Measurements from ENCODE around the gene BTN1A1. TPM values are rescaled to one million over a fixed set of nuclear protein-coding genes. Genes with fewer than 3 reads are reported as not detected.

The BTN1A1 gene
- total RNA-seq (not detected), polyA plus RNA-seq (not detected)
- long read RNA-seq, donor 1: 0 reads
- long read RNA-seq, donor 2, partial matches to known transcripts: 0 of 1 reads
- long read RNA-seq, donor 2, other reads (novel, unspliced or antisense): 1 of 1 reads

GRCh38 chr6:26500102-26500501 is at the start of gene BTN1A1:
Gene BTN1A1 (plus strand): TSS chr6:26500303. CDS start chr6:26501287, 984 bp downstream.
- H3K27ac ChIP-seq (ENCODE audit: low read depth in 1 of 2, low read length in 2 of 2): no peak within 1 kb of the TSS
- ATAC-seq (ENCODE audit: low FRiP score): no peak
- DNase-seq: no peak
- 80 to 89% methylated on average over 2 of the region's 2 CpGs for WGBS, 2 donors
- intact Hi-C loops (cut with DNase I): no loop called here
- H3K9me3 ChIP-seq (ENCODE audit: control insufficient read depth, low read length): no peaks in the 10 kb centered on the region
- no peaks in the 10 kb centered on the region for H3K27me3 ChIP-seq (ENCODE audit: control insufficient read depth in 1 of 2, insufficient read depth in 2 of 2, low read length in 1 of 2)
- H3K4me1 ChIP-seq (ENCODE audit: control insufficient read depth in 1 of 2, insufficient read depth in 2 of 2, low read length in 2 of 2): no peaks in the 10 kb centered on the region
- no peaks in the 10 kb centered on the region for H3K36me3 ChIP-seq (ENCODE audit: control insufficient read depth in 1 of 2, insufficient read depth in 2 of 2, low read length in 1 of 2)
- no peak within 1 kb of the TSS for H3K4me3 ChIP-seq (ENCODE audit: low read length in 2 of 2)

DNA sequence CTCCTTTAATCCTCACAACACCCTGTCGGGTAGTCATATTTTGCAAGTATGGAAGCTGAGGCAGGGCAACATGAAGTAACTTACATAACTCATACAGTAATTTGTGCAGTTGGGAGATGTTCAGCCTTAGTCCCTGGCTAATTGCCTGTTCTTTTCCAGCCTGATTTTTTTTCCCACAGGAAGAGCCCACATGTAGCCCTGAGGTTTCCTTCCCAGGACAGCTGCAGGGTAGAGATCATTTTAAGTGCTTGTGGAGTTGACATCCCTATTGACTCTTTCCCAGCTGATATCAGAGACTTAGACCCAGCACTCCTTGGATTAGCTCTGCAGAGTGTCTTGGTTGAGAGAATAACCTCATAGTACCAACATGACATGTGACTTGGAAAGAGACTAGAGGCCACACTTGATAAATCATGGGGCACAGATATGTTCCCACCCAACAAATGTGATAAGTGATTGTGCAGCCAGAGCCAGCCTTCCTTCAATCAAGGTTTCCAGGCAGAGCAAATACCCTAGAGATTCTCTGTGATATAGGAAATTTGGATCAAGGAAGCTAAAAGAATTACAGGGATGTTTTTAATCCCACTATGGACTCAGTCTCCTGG is 47.4 kb upstream of the BTN1A1 start:
- no peaks in the 10 kb centered on the region for H3K36me3 ChIP-seq (ENCODE audit: control insufficient read depth in 1 of 2, insufficient read depth in 2 of 2, low read length in 1 of 2)
- intact Hi-C loops (cut with DNase I): loop anchor here in 1 of 2 donors (5.0 kb wide), 1 partner anchor 35 kb away; no protein-coding TSS in a partner anchor
- 77 to 86% methylated on average over 1 of the region's 1 CpG for WGBS, 2 donors

GRCh38 chr6:26454631-26455030 is 45.5 kb upstream of the BTN1A1 start:
- ATAC-seq (ENCODE audit: low FRiP score) (no peak), DNase-seq (no peak)
- Histone ChIP-seq H3K27ac (ENCODE audit: low read depth in 1 of 2, low read length in 2 of 2) (no peak overlapping the region), H3K27me3 (ENCODE audit: control insufficient read depth in 1 of 2, insufficient read depth in 2 of 2, low read length in 1 of 2) (no peaks in the 10 kb centered on the region), H3K9me3 (ENCODE audit: control insufficient read depth, low read length) (no peaks in the 10 kb centered on the region), H3K36me3 (ENCODE audit: control insufficient read depth in 1 of 2, insufficient read depth in 2 of 2, low read length in 1 of 2) (no peaks in the 10 kb centered on the region), H3K4me1 (ENCODE audit: control insufficient read depth in 1 of 2, insufficient read depth in 2 of 2, low read length in 2 of 2) (no peaks in the 10 kb centered on the region), H3K4me3 (ENCODE audit: low read length in 2 of 2) (no peak overlapping the region)
- intact Hi-C loops (cut with DNase I): loop anchor here in 1 of 2 donors (5.0 kb wide), 1 partner anchor 37 kb away; no protein-coding TSS in a partner anchor
- 95 to 96% methylated on average over 1 of the region's 1 CpG for WGBS, 2 donors

More for the DNA sequence above, 47.4 kb upstream of the BTN1A1 start:
- Histone ChIP-seq H3K27ac (ENCODE audit: low read depth in 1 of 2, low read length in 2 of 2) (no peak overlapping the region), H3K27me3 (ENCODE audit: control insufficient read depth in 1 of 2, insufficient read depth in 2 of 2, low read length in 1 of 2) (no peaks in the 10 kb centered on the region), H3K4me1 (ENCODE audit: control insufficient read depth in 1 of 2, insufficient read depth in 2 of 2, low read length in 2 of 2) (no peaks in the 10 kb centered on the region), H3K9me3 (ENCODE audit: control insufficient read depth, low read length) (no peaks in the 10 kb centered on the region), H3K4me3 (ENCODE audit: low read length in 2 of 2) (no peak overlapping the region)
- ATAC-seq (ENCODE audit: low FRiP score) (no peak), DNase-seq (no peak)

DNA sequence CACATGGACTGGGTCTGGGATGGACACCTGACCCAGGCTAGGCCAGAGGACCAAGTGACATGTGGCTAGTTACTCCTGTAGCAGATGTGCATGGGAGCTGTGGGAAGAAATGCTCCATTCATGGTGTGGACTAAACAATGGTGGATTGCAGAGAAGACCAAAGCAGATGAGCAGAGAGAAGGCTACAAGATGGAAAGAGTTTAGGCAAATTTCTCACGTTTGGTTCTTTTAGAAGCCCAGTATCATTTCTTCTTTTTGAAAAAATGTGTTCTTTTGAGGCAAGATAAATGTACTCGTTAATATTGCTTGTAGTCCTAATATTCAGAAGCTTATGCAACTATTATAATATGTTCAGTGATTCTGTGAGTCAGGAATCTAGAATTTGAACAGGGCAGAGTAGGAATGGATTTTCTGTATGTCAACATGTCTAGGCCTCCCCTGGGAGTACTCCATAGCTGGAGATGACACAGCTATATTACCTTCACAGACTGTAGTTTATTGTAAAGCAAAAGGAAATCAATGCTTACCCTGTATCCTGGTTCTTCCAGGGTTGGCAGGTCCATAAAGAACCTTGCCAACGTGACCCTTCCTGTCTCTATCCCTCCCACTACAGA is 44.6 kb upstream of the BTN1A1 start:
- DNase-seq (no peak), ATAC-seq (ENCODE audit: low FRiP score) (no peak)
- Histone ChIP-seq H3K27ac (ENCODE audit: low read depth in 1 of 2, low read length in 2 of 2) (no peak overlapping the region), H3K36me3 (ENCODE audit: control insufficient read depth in 1 of 2, insufficient read depth in 2 of 2, low read length in 1 of 2) (peaks cover 0 to 3% of the 10 kb centered on the region in 2 donors), H3K9me3 (ENCODE audit: control insufficient read depth, low read length) (no peaks in the 10 kb centered on the region), H3K4me1 (ENCODE audit: control insufficient read depth in 1 of 2, insufficient read depth in 2 of 2, low read length in 2 of 2) (no peaks in the 10 kb centered on the region), H3K27me3 (ENCODE audit: control insufficient read depth in 1 of 2, insufficient read depth in 2 of 2, low read length in 1 of 2) (no peaks in the 10 kb centered on the region), H3K4me3 (ENCODE audit: low read length in 2 of 2) (no peak overlapping the region)
- 93 to 95% methylated on average over 3 of the region's 3 CpGs for WGBS, 2 donors
- intact Hi-C loops (cut with DNase I): no loop called here

DNA sequence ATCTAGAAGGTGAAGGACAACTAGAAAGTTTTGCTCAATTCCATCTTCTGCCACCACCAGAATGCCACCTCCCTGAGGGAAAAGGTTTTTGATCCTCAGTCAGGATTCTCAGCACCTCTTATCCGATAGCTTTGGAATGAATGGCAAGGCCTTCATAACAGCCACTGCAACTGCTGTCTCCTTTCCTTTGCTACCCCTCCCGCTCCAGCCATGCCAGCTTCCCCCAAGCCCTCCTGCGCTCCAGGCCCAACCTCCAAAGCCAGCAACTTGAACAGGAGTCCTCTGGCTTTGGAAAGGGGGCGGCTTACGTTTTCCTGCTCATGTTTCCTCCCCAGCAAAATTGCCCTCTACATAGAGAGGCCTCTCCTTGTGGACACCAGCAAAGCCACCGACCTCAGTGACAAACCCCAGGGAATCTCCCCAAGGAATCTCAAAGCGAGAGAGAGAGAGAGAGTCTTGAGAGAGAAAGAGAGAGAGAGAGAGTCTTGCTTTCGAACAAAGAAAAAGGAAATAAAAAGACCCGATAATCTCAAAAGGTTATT is 42.8 kb upstream of the BTN1A1 start:
- Histone ChIP-seq H3K4me3 (ENCODE audit: low read length in 2 of 2) (no peak overlapping the region), H3K27ac (ENCODE audit: low read depth in 1 of 2, low read length in 2 of 2) (peak overlapping the region; percentile 82 to 87), H3K27me3 (ENCODE audit: control insufficient read depth in 1 of 2, insufficient read depth in 2 of 2, low read length in 1 of 2) (no peaks in the 10 kb centered on the region), H3K4me1 (ENCODE audit: control insufficient read depth in 1 of 2, insufficient read depth in 2 of 2, low read length in 2 of 2) (peaks cover 0 to 2% of the 10 kb centered on the region in 2 donors), H3K9me3 (ENCODE audit: control insufficient read depth, low read length) (no peaks in the 10 kb centered on the region), H3K36me3 (ENCODE audit: control insufficient read depth in 1 of 2, insufficient read depth in 2 of 2, low read length in 1 of 2) (peaks cover 0 to 3% of the 10 kb centered on the region in 2 donors)
- 3 to 4% methylated on average over 9 of the region's 9 CpGs for WGBS, 2 donors
- intact Hi-C loops (cut with DNase I): no loop called here
- DNase-seq (peak; percentile 58 to 78), ATAC-seq (ENCODE audit: low FRiP score) (peak; percentile 62)

DNA sequence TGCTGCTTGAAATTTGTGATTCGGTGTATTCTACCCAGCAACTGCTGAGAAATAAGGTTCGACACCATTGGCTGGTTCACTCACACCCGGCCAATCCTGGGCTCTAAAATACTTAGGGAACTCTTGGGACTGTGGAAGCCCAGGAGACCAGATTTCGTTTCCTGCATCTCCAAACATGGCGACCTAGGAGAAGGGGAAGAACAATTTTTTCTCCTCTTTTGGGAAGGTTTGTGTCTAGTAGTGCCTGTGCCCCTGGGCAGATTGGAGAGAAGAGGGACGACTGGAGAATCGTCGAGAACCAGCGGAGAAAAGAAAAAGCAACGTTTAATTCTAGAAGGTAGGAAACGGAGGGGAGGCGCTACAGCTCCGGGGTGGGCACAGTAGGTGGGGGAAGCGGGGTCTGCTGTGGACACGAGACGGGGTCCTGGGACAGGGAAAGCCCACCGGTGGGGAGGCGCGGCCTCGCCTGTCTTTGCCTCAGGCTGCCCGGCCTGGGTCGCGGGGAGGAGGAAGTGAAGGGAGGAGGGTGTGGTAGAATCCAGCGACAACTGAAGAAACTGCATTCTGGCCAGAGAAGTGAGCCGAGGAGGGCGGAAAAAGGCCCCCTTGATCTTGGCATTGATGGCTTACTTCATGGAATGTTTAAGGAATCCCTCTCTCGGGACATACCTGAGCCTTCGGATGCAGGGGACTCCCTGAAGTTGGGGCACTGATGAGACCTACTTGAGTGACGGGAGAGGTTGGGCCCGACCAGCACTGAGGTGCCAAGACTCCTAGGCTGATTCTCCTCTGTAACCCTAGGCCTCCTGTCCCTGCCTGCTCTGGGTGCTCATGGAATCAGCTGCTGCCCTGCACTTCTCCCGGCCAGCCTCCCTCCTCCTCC is 42.1 kb upstream of the BTN1A1 start, which contains the start of gene BTN2A1:
TSS of gene BTN2A1 (plus strand) at position 150 of the 883 bp plus-strand sequence. CDS start at position 832, 682 bp downstream.
- intact Hi-C loops (cut with DNase I): no loop called here
- Histone ChIP-seq H3K27ac (ENCODE audit: low read depth in 1 of 2, low read length in 2 of 2) (peak within 1 kb of the TSS; percentile 82 to 87), H3K9me3 (ENCODE audit: control insufficient read depth, low read length) (no peaks in the 10 kb centered on the region), H3K4me3 (ENCODE audit: low read length in 2 of 2) (peak within 1 kb of the TSS; percentile 56 to 89), H3K27me3 (ENCODE audit: control insufficient read depth in 1 of 2, insufficient read depth in 2 of 2, low read length in 1 of 2) (no peaks in the 10 kb centered on the region), H3K4me1 (ENCODE audit: control insufficient read depth in 1 of 2, insufficient read depth in 2 of 2, low read length in 2 of 2) (peaks cover 0 to 5% of the 10 kb centered on the region in 2 donors), H3K36me3 (ENCODE audit: control insufficient read depth in 1 of 2, insufficient read depth in 2 of 2, low read length in 1 of 2) (peaks cover 0 to 3% of the 10 kb centered on the region in 2 donors)
- ATAC-seq (ENCODE audit: low FRiP score) (peak; percentile 98), DNase-seq (peak; percentile 81 to 85)
- WGBS, 2 donors: 1% methylated on average over 22 to 31 of the region's 31 CpGs

DNA sequence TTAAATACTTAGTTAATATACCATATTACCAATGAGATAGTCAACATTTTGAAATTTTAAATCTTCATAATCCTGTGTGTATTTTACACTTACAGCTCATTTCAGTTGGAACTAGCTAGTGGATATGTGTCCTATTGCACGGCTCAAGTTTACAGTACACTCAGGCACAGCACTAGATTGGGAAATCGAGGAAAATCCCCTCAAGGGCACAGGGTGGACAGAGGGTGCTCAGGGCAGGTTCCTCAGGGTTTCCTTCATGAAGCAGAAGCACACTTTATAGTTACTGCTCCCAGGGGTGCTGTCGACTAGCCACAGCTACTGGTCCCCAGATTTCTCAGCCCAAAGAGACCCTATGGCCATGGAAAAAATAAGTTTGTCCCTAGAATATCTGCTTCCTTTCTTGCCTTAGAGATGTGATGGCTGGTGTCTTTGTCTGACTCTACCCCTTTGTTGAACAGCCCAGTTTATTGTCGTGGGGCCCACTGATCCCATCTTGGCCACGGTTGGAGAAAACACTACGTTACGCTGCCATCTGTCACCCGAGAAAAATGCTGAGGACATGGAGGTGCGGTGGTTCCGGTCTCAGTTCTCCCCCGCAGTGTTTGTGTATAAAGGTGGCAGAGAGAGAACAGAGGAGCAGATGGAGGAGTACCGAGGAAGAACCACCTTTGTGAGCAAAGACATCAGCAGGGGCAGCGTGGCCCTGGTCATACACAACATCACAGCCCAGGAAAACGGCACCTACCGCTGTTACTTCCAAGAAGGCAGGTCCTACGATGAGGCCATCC is 40.9 kb upstream of the BTN1A1 start:
- H3K27me3 ChIP-seq (ENCODE audit: control insufficient read depth in 1 of 2, insufficient read depth in 2 of 2, low read length in 1 of 2): no peaks in the 10 kb centered on the region
- WGBS, 2 donors: 72 to 73% methylated on average over 16 of the region's 16 CpGs
- ATAC-seq (ENCODE audit: low FRiP score): no peak
- no peak for DNase-seq
- no peaks in the 10 kb centered on the region for H3K9me3 ChIP-seq (ENCODE audit: control insufficient read depth, low read length)
- peak overlapping the region in 1 of 2 donors; percentile 89 for H3K4me3 ChIP-seq (ENCODE audit: low read length in 2 of 2)
- intact Hi-C loops (cut with DNase I): no loop called here
- peaks cover 0 to 5% of the 10 kb centered on the region in 2 donors for H3K4me1 ChIP-seq (ENCODE audit: control insufficient read depth in 1 of 2, insufficient read depth in 2 of 2, low read length in 2 of 2)
- H3K27ac ChIP-seq (ENCODE audit: low read depth in 1 of 2, low read length in 2 of 2): no peak overlapping the region
- peaks cover 4 to 5% of the 10 kb centered on the region in 2 donors for H3K36me3 ChIP-seq (ENCODE audit: control insufficient read depth in 1 of 2, insufficient read depth in 2 of 2, low read length in 1 of 2)

Data from aorta (tissue), 5 donors.